Gastroesophageal sphincter (tissue), 3 donors: ENCODE data around the gene COL9A2.

Experiments used
- POLR2A ChIP-seq, 2 donors: fragments of 450-650 bp; IDR thresholded peaks; one replicate each; pipeline ENCODE4 v1.6.1; 2017; ENCODE audit warnings: antibody characterized with exemption in 2 of 2, mild to moderate bottlenecking in 2 of 2, moderate library complexity in 1 of 2
- POLR2AphosphoS5 ChIP-seq: sonication (generic); formaldehyde crosslinking; IDR thresholded peaks from one replicate; pipeline ENCODE4 v1.6.1; 2017; ENCODE audit warnings: antibody characterized with exemption
- TF ChIP-seq, protein P1 (sequence below), 4 experiments: fragments of 200-600 bp in 2 of 4; fragments of 450-650 bp in 2 of 4; sonication (generic) in 1 of 4; IDR thresholded peaks; one replicate each; pipeline ENCODE4 v1.5.1; 2017 to 2019; ENCODE audit warnings: antibody characterized with exemption in 4 of 4, mild to moderate bottlenecking in 2 of 4, moderate library complexity in 2 of 4

DNA sequence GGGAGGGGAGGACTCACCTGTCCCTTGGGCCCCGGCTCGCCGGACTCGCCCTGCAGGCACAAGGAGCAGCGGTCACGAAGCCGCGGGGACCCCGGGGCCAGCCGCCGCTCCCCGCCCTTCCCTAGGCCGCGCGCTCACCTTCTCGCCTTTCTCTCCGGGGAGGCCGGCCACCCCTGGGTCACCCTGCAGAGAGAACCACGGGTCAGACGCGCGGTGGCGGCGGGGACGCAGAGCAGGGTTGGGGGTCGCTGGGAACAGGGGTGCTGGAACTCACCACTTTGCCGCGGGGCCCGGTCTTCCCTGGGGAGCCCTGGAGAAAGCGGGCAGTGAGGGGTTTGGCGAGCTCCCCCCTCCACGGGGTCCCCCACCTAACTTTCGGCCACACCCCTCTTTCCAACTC lies 13.3 kb downstream of the COL9A2 start:
- TF ChIP-seq POLR2AphosphoS5 = no peak
- TF ChIP-seq, protein P1, sequence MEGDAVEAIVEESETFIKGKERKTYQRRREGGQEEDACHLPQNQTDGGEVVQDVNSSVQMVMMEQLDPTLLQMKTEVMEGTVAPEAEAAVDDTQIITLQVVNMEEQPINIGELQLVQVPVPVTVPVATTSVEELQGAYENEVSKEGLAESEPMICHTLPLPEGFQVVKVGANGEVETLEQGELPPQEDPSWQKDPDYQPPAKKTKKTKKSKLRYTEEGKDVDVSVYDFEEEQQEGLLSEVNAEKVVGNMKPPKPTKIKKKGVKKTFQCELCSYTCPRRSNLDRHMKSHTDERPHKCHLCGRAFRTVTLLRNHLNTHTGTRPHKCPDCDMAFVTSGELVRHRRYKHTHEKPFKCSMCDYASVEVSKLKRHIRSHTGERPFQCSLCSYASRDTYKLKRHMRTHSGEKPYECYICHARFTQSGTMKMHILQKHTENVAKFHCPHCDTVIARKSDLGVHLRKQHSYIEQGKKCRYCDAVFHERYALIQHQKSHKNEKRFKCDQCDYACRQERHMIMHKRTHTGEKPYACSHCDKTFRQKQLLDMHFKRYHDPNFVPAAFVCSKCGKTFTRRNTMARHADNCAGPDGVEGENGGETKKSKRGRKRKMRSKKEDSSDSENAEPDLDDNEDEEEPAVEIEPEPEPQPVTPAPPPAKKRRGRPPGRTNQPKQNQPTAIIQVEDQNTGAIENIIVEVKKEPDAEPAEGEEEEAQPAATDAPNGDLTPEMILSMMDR (IDR thresholded peaks at IDR 0.05) = no peak
- TF ChIP-seq POLR2A (IDR thresholded peaks at IDR 0.05) = no peak
